Stimulated activated CD8-positive, alpha-beta memory T cell treated with anti-CD3 and anti-CD28 coated beads, Interleukin-4, amount 100 ng/mL, for 1 hour (primary cell): Measurements from ENCODE around the gene IRAK2.

ENCODE experiments used
- DNase-seq, 2 donors: peaks; one replicate each; pipeline ENCODE4 v3.0.0-alpha.2; 2020; ENCODE audit warnings: low read depth in 2 of 2, low spot score in 1 of 2

IRAK2 gene

DNA sequence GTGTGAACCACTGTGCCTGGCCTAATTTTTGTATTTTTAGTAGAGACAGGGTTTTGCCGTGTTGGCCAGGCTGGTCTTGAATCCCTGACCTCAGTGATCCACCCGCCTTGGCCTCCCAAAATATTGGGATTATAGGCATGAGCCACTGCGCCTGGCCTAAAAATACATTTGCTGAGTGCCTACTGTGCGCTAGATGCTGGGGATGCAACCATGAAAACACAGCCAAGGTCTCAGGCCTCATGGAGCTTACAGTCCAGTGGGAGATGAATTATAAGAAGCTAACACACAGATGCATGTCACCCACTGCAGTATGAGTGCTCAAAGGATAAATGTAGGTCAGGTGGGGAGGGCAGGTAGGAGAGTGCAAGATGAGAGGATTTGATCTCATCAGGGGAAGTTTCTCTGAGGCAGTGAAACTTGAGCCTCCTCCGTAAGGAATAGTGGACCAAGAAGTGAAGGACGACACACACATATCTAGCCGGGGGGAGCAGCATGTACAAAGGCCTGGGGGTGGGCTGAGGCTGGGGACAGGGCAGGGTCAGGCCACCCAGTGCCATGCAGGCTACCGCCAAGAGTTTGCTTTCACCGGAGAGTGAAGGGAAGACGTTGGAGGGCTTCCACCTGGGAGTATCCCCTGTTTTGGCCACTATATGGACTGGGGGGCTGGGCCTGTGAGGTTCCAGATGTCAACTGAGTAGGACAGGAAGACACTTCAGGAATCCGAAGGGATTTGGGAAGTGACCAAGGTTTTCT lies 24.3 kb downstream of the IRAK2 start:
- no peak for DNase-seq

DNA sequence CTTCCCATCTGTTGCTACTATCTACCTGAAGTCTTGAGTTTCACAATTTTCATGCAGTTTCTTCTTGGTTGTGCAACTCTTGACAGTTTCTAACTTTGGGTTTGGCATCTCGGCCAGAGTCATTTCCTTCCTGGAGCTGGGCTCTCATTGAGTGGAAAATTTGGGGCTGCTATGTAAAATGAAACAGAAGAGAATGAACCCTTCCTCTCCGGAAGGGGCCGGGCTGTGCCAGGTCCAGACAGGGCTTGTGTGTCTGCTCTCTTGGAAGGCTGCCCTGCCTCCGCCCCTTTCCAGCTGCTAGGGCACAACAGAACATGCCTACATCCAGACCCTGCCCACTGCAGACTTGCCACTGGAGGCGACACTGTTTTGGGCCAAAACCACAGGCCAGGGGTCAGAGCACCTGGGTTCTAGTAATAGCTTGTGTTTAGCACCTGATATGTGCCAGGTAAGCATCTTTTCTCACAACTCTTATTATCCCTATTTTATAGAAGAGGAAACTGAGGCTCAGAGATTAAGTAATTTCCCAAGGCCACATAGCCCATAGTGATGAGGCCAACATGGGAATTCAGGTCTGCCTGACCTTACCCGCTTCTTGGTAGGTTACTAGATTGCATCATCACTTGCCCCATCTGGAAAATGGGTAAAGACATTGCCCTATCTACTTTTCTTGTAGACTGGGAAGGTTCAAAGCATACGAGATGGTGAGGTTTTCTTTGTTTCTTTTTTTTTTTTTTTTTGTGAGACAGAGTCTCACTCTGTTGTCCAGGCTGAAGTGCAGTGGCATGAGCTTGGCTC lies 25.0 kb downstream of the IRAK2 start:
- DNase-seq: no peak

DNA sequence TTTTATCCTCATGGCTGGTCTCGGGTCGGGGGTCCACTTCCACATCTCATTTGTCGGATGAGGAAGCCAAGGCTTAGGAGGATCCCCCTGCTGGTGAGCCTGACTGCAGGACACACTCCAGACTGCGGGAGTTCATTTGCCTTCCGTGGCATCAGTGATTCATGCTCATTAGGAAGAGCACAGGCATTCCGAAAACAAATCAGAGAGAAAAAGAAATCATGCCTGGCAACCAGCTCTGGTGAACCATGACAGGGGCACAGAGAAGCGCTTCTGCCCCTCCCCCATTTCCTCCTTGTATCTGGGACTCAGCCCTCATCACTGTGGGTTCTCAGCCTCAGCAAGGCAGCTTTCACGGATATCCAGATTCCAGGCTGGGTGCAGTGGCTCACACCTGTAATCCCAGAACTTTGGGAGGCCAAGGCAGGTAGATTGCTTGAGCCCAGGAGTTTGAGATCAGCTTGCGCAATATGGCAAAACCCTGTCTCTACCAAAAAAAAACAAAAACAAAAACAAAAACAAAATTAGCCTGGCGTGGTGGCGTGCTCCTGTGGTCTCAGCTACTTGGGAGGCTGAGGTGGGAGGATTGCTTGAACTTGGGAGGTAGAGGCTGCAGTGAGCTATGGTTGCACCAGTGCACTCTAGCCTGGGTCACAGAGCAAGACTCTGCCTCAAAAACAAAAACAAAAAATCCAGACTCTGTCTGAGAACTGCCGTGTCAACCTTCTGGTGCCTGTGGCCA lies 28.4 kb downstream of the IRAK2 start:
- no peak for DNase-seq

DNA sequence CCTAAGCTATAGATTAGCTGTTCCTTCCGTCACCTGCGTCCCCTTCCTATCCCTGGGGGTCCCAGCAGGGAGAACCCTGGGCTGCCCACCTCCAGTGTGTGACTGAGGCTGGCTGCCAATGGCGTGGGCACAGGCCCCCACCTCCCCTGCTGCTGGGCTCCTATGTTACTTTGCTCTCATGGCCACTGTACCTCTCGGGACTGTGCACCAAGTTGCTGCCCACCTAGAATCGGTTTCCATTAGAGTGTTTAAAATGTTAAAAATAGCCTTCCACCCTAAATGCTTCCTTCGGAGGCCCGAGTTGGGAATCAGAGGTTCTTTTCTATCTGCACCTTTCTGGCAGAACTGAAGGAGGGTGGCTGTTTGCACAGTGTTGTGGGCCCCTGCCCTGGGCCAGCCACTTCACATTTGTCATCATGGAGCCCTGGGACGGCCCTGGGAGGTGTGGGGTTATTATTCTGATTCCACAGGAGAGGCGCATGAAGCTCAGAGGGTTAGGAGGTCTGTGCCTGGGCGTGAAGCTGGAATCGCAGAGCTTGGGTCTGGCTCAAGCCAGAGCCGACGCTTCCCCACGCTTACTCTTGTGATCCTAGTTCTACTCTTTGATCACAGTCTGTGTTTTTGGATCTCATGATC lies 29.1 kb downstream of the IRAK2 start:
- no peak for DNase-seq

DNA sequence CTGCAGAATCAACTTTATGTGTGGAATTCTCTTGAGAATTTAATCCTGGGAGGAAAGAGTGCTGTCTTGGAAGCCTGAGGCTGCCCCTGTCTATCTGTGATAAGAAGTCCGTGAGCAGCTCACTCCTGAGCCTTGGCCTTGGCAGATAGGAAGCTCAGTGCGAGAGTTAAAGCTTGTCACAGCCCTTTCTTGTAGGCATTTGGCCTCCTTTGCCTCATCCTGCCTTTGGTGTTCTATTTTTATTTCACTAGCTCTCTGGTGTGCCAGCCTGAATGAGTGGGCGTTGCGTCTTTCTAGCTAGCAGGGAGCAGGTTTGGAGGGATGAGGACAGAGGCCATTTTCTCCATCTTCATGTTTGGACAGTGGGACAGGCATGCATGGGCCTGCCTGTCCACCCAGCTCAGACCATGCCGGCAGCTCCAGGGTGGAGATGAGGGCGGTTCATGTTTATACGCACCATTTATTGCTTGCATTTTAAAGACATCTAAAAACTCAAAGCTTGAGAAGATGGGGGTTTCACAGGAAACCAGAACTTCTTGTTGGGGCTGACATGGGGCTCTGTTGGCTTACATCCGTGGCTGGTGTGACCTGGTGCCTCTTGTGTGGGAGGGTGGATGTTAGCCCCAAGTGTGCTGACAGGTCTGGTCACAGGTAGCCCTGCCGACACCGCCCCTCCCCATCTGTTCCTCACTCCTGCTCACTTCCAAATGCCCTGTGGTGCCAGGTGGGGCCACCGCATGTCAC lies 29.8 kb downstream of the IRAK2 start:
- DNase-seq: no peak

DNA sequence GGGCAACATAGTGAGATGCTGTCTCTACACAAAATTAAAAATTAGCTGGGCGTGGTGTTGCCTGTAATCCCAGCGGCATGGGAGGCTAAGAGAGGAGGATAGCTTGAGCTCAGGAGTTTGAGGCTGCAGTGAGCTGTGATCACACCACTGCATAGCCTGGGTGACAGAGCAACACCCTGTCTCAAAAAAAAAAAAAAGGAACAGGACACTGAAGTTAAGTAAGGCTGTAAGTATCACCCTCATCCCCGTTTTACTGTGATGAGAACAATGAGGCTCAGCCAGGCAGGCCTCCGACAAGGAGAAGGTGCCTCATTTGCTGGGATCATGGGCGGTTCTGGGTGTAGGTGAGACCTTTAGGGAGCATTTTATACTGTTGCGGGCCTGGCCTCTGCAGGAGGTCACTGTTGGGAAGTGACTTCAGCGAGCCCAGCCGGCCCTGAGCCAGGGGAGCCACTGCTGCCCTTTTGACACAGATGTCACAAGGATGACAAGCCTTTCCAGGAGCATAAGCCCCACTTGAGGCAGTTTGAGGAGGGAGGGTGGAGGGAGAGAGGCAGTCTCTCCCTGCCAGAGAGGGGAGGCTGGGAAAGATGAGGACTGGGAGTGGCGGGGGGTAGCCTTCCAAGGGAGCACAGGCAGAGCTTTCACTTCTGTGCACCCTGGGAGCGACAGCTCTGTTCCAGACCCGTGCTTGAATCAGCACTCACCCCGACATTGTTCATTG lies 30.8 kb downstream of the IRAK2 start:
- no peak for DNase-seq

DNA sequence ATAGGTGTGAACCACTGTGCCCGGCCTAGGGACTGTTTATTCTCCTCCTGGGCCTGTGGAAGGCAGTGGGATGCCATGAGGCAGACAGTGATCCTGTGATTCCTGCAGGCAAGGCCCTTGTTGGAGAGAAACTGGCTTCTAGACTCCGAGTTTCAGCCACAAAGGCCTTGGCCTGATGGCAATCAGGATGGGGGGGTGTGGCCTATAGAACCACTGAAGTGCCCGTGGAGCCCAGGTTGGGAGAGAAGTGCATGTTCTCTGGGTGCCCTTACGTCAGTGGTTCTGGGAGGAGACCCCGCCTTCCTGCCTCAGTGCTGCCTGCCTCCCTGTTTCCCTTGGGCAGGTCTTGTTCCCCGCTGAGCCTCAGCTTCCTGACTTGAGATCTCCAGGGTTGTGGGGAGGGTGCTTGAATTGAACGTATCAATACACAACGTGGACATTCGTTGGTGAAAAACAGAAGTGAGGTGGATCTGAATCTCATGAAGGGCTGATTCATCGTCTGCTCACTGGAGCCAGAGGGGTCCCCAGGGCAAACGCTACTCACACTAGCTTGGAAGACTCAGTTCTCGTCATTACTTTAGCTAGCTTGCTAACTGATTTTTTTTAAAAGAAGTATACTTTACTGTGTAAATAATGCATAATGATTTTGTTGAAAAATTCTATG lies 31.8 kb downstream of the IRAK2 start:
- DNase-seq: no peak

DNA sequence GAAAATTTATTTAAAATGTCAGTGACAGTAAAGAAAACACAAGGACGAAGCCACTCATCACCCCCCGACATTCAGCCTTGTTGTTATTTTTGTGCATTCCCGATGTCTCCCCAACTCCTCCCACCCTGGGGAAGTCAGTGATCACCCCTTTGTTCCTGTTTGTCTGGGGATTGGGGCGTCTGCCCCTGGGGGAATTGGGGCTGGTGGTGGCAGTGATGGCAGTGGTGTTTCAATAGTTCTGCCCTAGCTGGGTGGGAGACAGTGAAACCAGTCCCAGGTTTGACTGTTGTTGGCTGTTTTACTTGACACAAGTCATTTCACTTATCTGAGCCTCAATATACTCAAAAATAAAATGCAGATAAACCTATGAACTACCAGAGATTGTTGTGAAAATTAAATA lies 33.5 kb downstream of the IRAK2 start:
- DNase-seq: no peak

DNA sequence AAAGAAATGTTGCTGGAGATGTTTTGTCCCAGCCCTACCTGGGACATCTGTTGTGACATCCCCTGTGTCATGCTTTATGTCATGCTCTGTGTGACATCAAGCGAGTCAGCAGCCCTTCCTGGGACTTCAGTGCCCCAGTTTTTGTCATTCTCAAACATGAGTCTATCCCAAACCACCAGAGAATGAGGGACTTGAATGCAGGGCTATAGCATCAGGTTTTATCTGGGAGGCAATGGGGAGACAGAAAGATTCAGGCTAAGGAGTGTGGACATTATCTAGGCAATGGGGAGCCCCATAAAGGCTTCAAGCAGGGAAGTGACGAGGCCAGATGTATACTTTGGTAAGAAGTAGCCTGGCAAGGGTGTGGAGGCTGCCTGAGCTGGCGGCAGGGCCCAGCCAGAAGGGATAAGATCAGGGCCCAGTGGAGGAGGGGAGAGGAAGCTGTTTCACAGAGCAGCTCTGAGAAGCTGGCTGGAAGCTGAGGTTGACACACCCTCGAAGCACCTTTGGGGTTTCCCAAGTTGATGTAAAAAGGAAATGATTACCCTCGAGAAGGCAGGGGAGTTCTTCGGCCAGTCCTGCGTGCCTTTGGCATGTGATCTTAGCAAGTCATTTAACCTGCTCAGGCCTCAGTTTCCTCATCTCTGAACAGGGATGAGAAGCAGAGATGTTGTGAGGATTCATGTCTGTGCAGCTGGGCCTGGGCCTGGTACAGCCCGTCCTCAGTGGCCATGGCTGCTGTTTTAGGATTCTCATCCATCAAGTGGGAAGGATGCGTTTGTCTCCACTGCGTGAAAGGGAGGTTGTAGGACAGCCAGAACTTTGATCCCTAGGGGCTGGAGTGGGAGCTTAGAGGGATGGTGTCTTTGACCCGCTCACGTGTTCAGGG lies 34.3 kb downstream of the IRAK2 start:
- DNase-seq: peak in 1 of 2 donors; percentile 41

DNA sequence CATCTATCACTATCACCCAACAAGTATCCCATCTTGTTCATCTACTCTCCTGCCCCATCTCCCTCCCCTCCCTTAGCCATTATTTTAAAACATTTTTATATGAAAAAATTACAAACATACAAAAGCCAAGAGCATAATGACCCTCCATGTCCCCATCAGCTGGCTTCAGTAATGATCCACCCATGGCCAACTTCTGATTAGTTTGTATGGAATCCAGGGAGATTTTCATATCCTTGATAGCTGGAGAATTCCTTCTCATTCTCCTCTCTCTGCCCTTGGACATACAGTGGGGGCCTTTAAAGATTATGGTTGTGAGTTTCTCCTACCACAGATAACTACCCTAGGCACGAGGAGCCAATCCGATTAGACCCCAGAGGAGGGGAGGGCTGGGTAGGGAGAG lies 40.2 kb downstream of the IRAK2 start:
- no peak for DNase-seq

DNA sequence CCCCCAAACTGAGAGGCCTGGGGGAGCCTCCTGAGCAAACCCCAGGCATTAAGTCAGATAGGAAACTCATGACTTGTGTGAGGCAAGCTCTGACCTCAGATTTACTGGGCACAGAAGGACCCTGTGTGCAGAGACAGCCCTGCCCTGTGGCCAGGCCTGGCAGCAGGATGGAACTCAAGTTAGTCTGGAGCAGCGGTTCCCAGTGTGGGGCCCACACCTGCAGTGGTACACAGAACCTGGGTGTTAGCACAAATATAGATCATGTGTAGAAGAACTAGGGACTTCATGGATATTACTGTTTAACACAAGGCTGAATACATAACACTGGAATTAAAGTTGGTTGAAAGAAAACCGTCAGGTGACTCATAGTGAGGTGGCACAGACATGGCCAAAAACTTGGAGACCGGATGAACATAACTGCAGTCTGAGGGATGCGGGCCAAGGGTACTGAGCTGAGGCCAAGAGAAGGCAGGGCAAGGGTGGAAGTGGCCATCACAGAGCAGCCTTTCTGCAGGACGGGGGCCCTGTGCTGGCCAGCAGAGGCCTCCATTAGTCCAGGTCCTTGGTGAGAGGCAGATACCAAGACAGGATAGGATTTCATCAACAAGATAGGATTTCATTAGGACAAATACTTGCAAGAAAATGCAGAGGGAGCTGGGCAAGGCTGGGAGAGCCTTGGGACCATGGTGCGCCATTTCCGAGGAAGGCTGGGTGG lies 40.9 kb downstream of the IRAK2 start:
- no peak for DNase-seq

DNA sequence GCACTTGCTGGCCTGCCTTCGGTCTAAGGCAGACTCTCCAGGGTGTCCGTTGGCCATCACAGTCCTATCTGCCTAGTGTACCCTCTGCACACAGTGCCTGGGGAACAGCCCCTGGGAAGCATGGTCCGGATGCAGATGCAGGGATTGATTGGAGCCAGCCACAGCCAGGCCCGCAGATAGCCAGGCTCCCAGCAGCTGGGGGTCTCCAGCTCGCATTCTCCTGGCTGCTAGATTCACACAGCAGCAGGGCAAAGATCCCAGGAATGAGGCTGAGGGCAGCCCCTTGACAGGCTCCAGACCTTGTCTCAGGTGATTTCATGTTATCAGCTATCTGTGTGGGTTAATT lies 41.4 kb downstream of the IRAK2 start:
- no peak for DNase-seq

DNA sequence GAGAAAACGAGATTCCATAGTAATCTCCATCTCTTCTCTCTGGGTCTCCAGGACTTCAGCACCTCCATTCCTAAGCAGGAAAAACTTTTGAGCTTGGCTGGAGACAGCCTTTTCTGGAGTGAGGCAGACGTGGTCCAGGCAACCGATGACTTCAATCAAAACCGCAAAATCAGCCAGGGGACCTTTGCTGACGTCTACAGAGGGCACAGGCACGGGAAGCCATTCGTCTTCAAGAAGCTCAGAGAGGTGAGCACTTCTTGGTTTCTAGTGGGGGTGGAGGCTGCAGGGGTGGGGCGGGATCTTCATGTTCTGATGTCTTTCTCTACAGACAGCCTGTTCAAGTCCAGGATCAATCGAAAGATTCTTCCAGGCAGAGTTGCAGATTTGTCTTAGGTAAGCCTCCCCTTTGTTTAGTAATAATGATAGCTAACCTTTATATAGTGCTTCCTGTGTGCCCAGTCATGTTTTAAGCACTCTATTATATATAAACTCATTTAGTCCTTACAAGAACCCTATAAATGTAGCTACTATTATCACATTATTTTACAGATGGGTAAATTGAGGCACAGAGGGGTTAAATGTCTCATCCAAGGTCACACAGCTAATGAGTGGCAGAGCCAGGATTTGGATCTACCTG lies 48.6 kb downstream of the IRAK2 start:
- no peak for DNase-seq

DNA sequence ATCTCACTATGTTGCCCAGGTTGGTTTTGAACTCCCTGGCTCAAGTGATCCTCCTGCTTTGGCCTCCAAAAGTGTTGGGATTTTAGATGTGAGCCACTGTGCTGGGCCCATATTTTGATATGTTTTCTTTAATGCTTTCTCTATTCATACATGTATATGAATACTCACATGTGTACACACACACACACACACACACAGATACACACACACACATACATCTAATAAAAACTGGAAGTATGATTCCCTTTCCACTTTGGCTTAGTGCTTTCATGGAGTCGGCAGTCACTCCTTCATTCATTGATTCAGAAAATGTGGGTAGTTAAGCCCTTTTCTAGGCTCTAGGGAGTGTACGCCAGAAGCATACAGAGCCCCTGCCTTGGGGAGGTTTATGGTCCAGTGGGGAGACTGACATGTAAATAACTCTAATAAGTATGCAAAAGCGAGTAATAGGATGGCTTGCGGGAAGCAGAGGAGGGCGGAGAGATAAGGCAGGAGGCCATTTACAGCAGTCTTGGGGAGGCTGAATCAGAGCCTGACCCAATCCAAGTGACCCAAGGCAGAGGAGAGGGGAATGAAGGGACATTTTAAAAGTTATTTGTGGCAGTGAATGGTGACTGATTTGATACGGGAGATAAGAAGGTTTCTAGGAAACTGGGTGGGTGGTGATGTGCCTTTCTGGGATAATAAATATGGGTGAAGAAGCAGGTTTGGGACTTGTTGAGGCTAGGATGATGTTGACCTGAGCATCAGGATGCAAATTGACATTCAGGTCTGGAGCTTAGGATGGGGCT lies 51.1 kb downstream of the IRAK2 start:
- DNase-seq: no peak

DNA sequence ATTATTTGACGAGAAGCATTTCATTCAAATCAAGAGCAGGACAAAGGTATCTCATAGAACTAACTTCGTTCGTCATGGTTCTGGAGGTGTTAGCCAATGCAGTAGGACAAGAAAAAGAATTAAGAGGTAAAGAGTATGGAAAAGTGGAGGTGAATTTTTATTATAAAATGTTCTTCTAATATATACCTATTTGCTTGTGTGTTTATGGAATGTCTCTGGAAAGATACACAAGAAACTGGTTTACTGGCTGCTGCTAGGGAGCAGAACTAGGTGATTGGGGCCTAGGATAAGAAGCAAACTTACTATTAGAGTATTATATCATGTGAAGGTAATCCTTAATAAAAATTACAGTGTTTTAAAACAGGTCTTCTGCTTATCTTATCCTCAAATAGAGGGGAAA lies 52.6 kb downstream of the IRAK2 start:
- DNase-seq: no peak

DNA sequence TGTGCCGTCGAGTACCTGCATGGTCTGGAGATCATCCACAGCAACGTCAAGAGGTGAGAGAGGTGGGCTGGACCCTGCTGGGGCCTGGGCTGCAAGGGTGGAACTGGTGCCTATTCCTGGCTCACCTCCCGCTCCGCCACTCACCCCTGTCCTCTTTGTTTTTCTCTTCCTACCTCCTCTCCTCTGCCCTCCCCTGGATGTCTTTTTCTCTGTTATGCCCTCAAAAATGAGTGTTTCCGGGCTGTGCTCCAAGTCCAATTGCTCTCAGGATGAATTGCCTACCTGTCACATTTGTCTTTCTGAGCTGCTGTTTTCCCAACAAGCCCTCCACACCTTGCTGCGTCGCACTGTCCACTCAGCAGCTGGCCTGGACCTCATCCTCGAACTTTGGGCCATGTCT lies 55.0 kb downstream of the IRAK2 start:
- no peak for DNase-seq
